Cardiac septum (tissue), 1 donor: ENCODE results near the gene KDM3B. TPM values are rescaled to one million over a fixed set of nuclear protein-coding genes. Genes with fewer than 3 reads are reported as not detected.
A peak's percentile ranks its signal among the peaks of the same experiment; 100 is the strongest.
"Not testable (repeated sequence)": the region's sequence is repeated elsewhere in the genome, so short reads cannot be mapped to it uniquely, and the experiment has no call there.

Source experiments
- DNase-seq: peaks from one replicate; pipeline ENCODE4 v3.0.0-alpha.2; 2020; ENCODE audit warnings: low spot score
- intact Hi-C: fragments of 100-400 bp; cut with DNase I; formaldehyde crosslinking; loops from one replicate; pipeline ENCODE4 v1.14.0; 2022
- total RNA-seq: library from RNA; stranded (reverse); fragmentation: NEBNext Ultra II Directional; extraction: Animal tissue kit (Norgen Biotek cat#: 25700); gene quantifications from one replicate; pipeline ENCODE4 v1.2.1, GENCODE V29; 2021
- donor health status: DM: no; HTN: no; CAD: no.

KDM3B gene
- total RNA-seq, 1 donor from 2014 or later = 48.5 TPM

- intact Hi-C loops = loop anchor here (1.0 kb wide), 3 partner anchors 29 to 112 kb away; partner anchors contain the start of genes ETF1 and HSPA9
- no peak for DNase-seq
These were observed 111.0 kb downstream of the KDM3B start for GRCh38 chr5:138463419-138464007.

GRCh38 chr5:138464008-138464387, 111.5 kb downstream of the KDM3B start:
- intact Hi-C loops = loop anchor here (1.0 kb wide), 3 partner anchors 28 to 111 kb away; partner anchors contain the start of genes ETF1 and HSPA9
- peak; percentile 98 for DNase-seq

- intact Hi-C loops = loop anchor here (1.0 kb wide), 3 partner anchors 28 to 111 kb away; partner anchors contain the start of genes ETF1 and HSPA9
- peak; percentile 97 for DNase-seq
These were observed 112.1 kb downstream of the KDM3B start for GRCh38 chr5:138464388-138465260.

GRCh38 chr5:138465261-138466124, 113.0 kb downstream of the KDM3B start, which contains the start of gene EGR1:
Gene EGR1 (plus strand): TSS chr5:138465479. CDS start chr5:138465762, 283 bp downstream.
- intact Hi-C loops = no loop called here
- DNase-seq = peak; percentile 97

- intact Hi-C loops = no loop called here
- no peak for DNase-seq
These were observed 113.8 kb downstream of the KDM3B start for GRCh38 chr5:138466125-138466899.

- no peak for DNase-seq
- intact Hi-C loops = no loop called here
These were observed 114.6 kb downstream of the KDM3B start for GRCh38 chr5:138466900-138467710.

- intact Hi-C loops = no loop called here
- no peak for DNase-seq
These were observed 115.2 kb downstream of the KDM3B start for GRCh38 chr5:138467711-138468132.

- intact Hi-C loops = no loop called here
These were observed 115.9 kb downstream of the KDM3B start for GRCh38 chr5:138468133-138468965.

GRCh38 chr5:138468966-138469539, 116.6 kb downstream of the KDM3B start:
- intact Hi-C loops = no loop called here
- DNase-seq = no peak

More at GRCh38 chr5:138468133-138468965, 115.9 kb downstream of the KDM3B start:
- DNase-seq = no peak

- no peak for DNase-seq
- intact Hi-C loops = no loop called here
These were observed 117.2 kb downstream of the KDM3B start for GRCh38 chr5:138469540-138470321.

- DNase-seq = no peak
- intact Hi-C loops = no loop called here
These were observed 118.0 kb downstream of the KDM3B start for GRCh38 chr5:138470322-138471051.

- DNase-seq = no peak
These were observed 118.5 kb downstream of the KDM3B start for GRCh38 chr5:138471052-138471361.

GRCh38 chr5:138472353-138472752, 119.9 kb downstream of the KDM3B start:
- DNase-seq = no peak
- intact Hi-C loops = no loop called here

More at GRCh38 chr5:138471052-138471361, 118.5 kb downstream of the KDM3B start:
- intact Hi-C loops = no loop called here

GRCh38 chr5:138473151-138473550, 120.7 kb downstream of the KDM3B start:
- intact Hi-C loops, DNase-seq: not testable (repeated sequence)

GRCh38 chr5:138476918-138477317, 124.4 kb downstream of the KDM3B start:
- no peak for DNase-seq
- intact Hi-C loops = no loop called here

GRCh38 chr5:138482638-138483037, 130.2 kb downstream of the KDM3B start:
- no peak for DNase-seq
- intact Hi-C loops = no loop called here
